HCT116 (cell line): ENCODE measurements around the gene MLEC. TPM values are rescaled to one million over a fixed set of nuclear protein-coding genes. Genes with fewer than 3 reads are reported as not detected.

Experiments used
- ATAC-seq: fragments of 200-7000 bp; cut with Tn5 transposase; 2 replicates; pipeline ENCODE4 v1.9.1; 2020; ENCODE audit warnings: mild to moderate bottlenecking, moderate library complexity
- BruUV-seq: library from RNA; stranded (reverse); fragments of 400-500 nt; replicated peaks from 2 replicates; lab custom pipeline; 2021; lab: Mats Ljungman, UMichigan
- CTCF ChIA-PET: fragments of 300-600 bp; sonication (Branson Sonifier 250); formaldehyde crosslinking; loops from one replicate; lab custom pipeline; 2021; ENCODE audit warnings: antibody characterized with exemption; lab: Charles Lee
- POLR2A ChIA-PET: fragments of 300-600, 350-600 bp; sonication (Branson Sonifier 250); formaldehyde crosslinking; loops from one replicate; lab custom pipeline; 2021; ENCODE audit warnings: antibody characterized with exemption; lab: Charles Lee
- RAD21 ChIA-PET, 2 experiments: fragments of 300-600 bp; sonication (Branson Sonifier 250); formaldehyde crosslinking; loops; one replicate each; lab custom pipeline; 2023; ENCODE audit warnings: low total read pairs in 2 of 2; ENCODE audit not compliant: uncharacterized antibody in 2 of 2, unreplicated experiment in 2 of 2, low non-redundant PET in 1 of 2; lab: Charles Lee
- DNase-seq: peaks from one replicate; pipeline ENCODE4 v3.0.0-alpha.2; 2010; ENCODE audit warnings: low read depth, low spot score
- H2AFZ ChIP-seq: fragments of 200-600 bp; shearing (Covaris generic), sonication (generic); 2 replicates; pipeline ENCODE4 v1.6.1; 2017; ENCODE audit warnings: low read depth, mixed run types, mixed read lengths, antibody characterized with exemption, low read length; ENCODE audit not compliant: poor library complexity, severe bottlenecking
- H3K27ac ChIP-seq: 2 replicates; pipeline ENCODE4 v1.5.1; 2012; ENCODE audit warnings: low read depth, low read length
- H3K27me3 ChIP-seq: fragments of 200-600 bp; sonication (generic); 2 replicates; pipeline ENCODE4 v1.6.1; 2016; ENCODE audit warnings: mixed run types, low read length, mixed read lengths; ENCODE audit not compliant: insufficient read depth
- H3K36me3 ChIP-seq, 2 experiments: fragments of 200-500 bp in 1 of 2; fragments of 200-600 bp in 1 of 2; sonication (Bioruptor generic) in 1 of 2; sonication (generic) in 1 of 2; 2 replicates each; pipeline versions ENCODE4 v1.5.1 to v1.6.1; 2014 to 2016; ENCODE audit warnings: low read length in 2 of 2, inconsistent platforms in 1 of 2, mixed read lengths in 1 of 2, mixed run types in 1 of 2; ENCODE audit not compliant: insufficient read depth in 2 of 2, control insufficient read depth in 1 of 2
- H3K4me1 ChIP-seq, 2 experiments: fragments of 200-600 bp in 1 of 2; sonication (generic) in 1 of 2; 2 replicates each; pipeline versions ENCODE4 v1.5.1 to v1.6.1; 2012 to 2017; ENCODE audit warnings: low read length in 2 of 2, inconsistent platforms in 1 of 2, mild to moderate bottlenecking in 1 of 2, mixed read lengths in 1 of 2, mixed run types in 1 of 2, moderate library complexity in 1 of 2; ENCODE audit not compliant: insufficient read depth in 2 of 2, control insufficient read depth in 1 of 2
- H3K4me2 ChIP-seq: fragments of 200-600 bp; sonication (generic); 2 replicates; pipeline ENCODE4 v1.6.1; 2017; ENCODE audit warnings: mixed run types, low read length, mixed read lengths
- H3K4me3 ChIP-seq, 2 experiments: fragments of 200-600 bp in 1 of 2; sonication (generic) in 1 of 2; replicated peaks in 1 of 2; 2 replicates each; pipeline ENCODE4 v1.5.1; 2011 to 2016; ENCODE audit warnings: low read length in 2 of 2, control low read depth in 1 of 2, low read depth in 1 of 2, mild to moderate bottlenecking in 1 of 2, mixed read lengths in 1 of 2, mixed run types in 1 of 2
- H3K79me2 ChIP-seq: fragments of 200-600 bp; sonication (generic); 2 replicates; pipeline ENCODE4 v1.6.1; 2017; ENCODE audit warnings: mild to moderate bottlenecking, mixed run types, low read length, moderate library complexity, mixed read lengths; ENCODE audit not compliant: insufficient read depth
- H3K9ac ChIP-seq: fragments of 200-600 bp; sonication (generic); 2 replicates; pipeline ENCODE4 v1.6.1; 2016; ENCODE audit warnings: low read length, mixed read lengths
- H3K9me2 ChIP-seq: fragments of 200-600 bp; sonication (generic), shearing (Covaris generic); 2 replicates; pipeline ENCODE4 v1.6.1; 2017; ENCODE audit warnings: mixed run types, mild to moderate bottlenecking, moderate library complexity; ENCODE audit not compliant: insufficient read depth
- H3K9me3 ChIP-seq, 2 experiments: fragments of 200-500 bp in 1 of 2; fragments of 200-600 bp in 1 of 2; sonication (Bioruptor generic) in 1 of 2; sonication (generic) in 1 of 2; 2 replicates each; pipeline ENCODE4 v1.6.1; 2014 to 2017; ENCODE audit warnings: low read length in 2 of 2, mixed read lengths in 2 of 2, inconsistent platforms in 1 of 2, low read depth in 1 of 2, mild to moderate bottlenecking in 1 of 2, mixed run types in 1 of 2, moderate library complexity in 1 of 2; ENCODE audit not compliant: control insufficient read depth in 1 of 2, insufficient read depth in 1 of 2
- H4K20me1 ChIP-seq: fragments of 200-600 bp; sonication (generic), shearing (Covaris generic); 2 replicates; pipeline ENCODE4 v1.6.1; 2017; ENCODE audit warnings: mixed run types, mild to moderate bottlenecking, moderate library complexity; ENCODE audit not compliant: insufficient read depth
- ATF3 ChIP-seq: IDR thresholded peaks from 2 replicates; pipeline ENCODE4 v1.6.1; 2012
- CBX3 ChIP-seq: IDR thresholded peaks from 2 replicates; pipeline ENCODE4 v1.6.1; 2012; ENCODE audit warnings: low read depth
- CEBPB ChIP-seq: IDR thresholded peaks from 2 replicates; pipeline ENCODE4 v1.6.1; 2012; ENCODE audit warnings: low read depth
- EGR1 ChIP-seq: IDR thresholded peaks from 2 replicates; pipeline ENCODE4 v1.6.1; 2012; ENCODE audit warnings: low read depth
- EZH2 ChIP-seq: fragments of 200-600 bp; sonication (generic); IDR thresholded peaks from 2 replicates; pipeline ENCODE4 v1.6.1; 2017; ENCODE audit warnings: antibody characterized with exemption, mixed run types
- EZH2phosphoT487 ChIP-seq: fragments of 200-600 bp; IDR thresholded peaks from 2 replicates; pipeline ENCODE4 v1.6.1; 2018; ENCODE audit warnings: antibody characterized with exemption, borderline replicate concordance
- FOSL1 ChIP-seq: IDR thresholded peaks from 2 replicates; pipeline ENCODE4 v1.6.1; 2012; ENCODE audit warnings: low read depth
- POLR2A ChIP-seq: IDR thresholded peaks from 2 replicates; pipeline ENCODE4 v1.7.0; 2011; ENCODE audit warnings: borderline replicate concordance; ENCODE audit not compliant: insufficient read depth, insufficient read length; ENCODE audit errors: extremely low read depth
- POLR2AphosphoS5 ChIP-seq: IDR thresholded peaks from 2 replicates; pipeline ENCODE4 v1.6.1; 2011; ENCODE audit warnings: mild to moderate bottlenecking, low read depth, low read length, moderate library complexity
- RAD21 ChIP-seq: IDR thresholded peaks from 2 replicates; pipeline ENCODE4 v1.6.1; 2012; ENCODE audit warnings: low read depth, mild to moderate bottlenecking
- REST ChIP-seq: IDR thresholded peaks from 2 replicates; pipeline ENCODE4 v1.6.1; 2012; ENCODE audit warnings: low read depth
- SIN3A ChIP-seq: IDR thresholded peaks from 2 replicates; pipeline ENCODE4 v1.6.1; 2012; ENCODE audit warnings: low read depth
- SP1 ChIP-seq: IDR thresholded peaks from 2 replicates; pipeline ENCODE4 v1.6.1; 2012; ENCODE audit warnings: low read depth
- SRF ChIP-seq: IDR thresholded peaks from 2 replicates; pipeline ENCODE4 v1.6.1; 2012; ENCODE audit warnings: low read depth
- TCF7L2 ChIP-seq: IDR thresholded peaks from 2 replicates; pipeline ENCODE4 v1.7.0; 2011; ENCODE audit warnings: borderline replicate concordance, inconsistent platforms; ENCODE audit not compliant: insufficient read depth, insufficient read length; ENCODE audit errors: extremely low read depth
- YY1 ChIP-seq: IDR thresholded peaks from 2 replicates; pipeline ENCODE4 v1.6.1; 2011; ENCODE audit warnings: low read length, low read depth, moderate library complexity, mild to moderate bottlenecking; ENCODE audit not compliant: insufficient replicate concordance; ENCODE audit errors: extremely low read depth
- ZFX ChIP-seq: fragments of 450-650 bp; IDR thresholded peaks from 2 replicates; pipeline ENCODE4 v1.6.1; 2017
- ZNF274 ChIP-seq: fragments of 200-500 bp; sonication (Bioruptor generic); IDR thresholded peaks from 2 replicates; pipeline ENCODE4 v1.6.1; 2014; ENCODE audit warnings: mild to moderate bottlenecking, low read depth, low read length, inconsistent platforms
- intact Hi-C: fragments of 100-400 bp; cut with micrococcal nuclease; formaldehyde crosslinking; loops from 2 replicates; pipeline ENCODE4 v1.10.0; 2022
- total RNA-seq: library from RNA; stranded (reverse); gene quantifications from one replicate; pipeline ENCODE4 v1.2.1, GENCODE V29; 2021; ENCODE audit not compliant: unreplicated experiment

MLEC gene
- total RNA-seq, 1 experiment from 2014 or later, result 152 TPM

GRCh38 chr12:120685522-120685921, 1.4 kb upstream of the MLEC start:
- no TSS peak for BruUV-seq
- Histone ChIP-seq H4K20me1 (peaks cover 4% of the 10 kb centered on the region; the same call in 1 of the 2 replicates), H3K9ac (peak overlapping the region; percentile 97), H3K4me1 (peaks cover 22 to 26% of the 10 kb centered on the region in 2 experiments), H3K79me2 (peaks cover 36% of the 10 kb centered on the region), H3K4me2 (peak overlapping the region; percentile 94), H3K4me3 (peak overlapping the region; percentile 84 to 92; a peak in 3 of 4 replicates), H3K27me3 (no peaks in the 10 kb centered on the region)
- intact Hi-C loops, result no loop called here
- POLR2A ChIA-PET, result no interaction called here
- RAD21 ChIA-PET, result no interaction called here
- no peak for ATAC-seq
- CTCF ChIA-PET, result no interaction called here
- no peak for TF ChIP-seq EZH2
- TF ChIP-seq, all 23 proteins: peak for 0
- no peak for DNase-seq
- Histone ChIP-seq H2AFZ (no peak overlapping the region), H3K9me2 (no peaks in the 10 kb centered on the region), H3K36me3 (no peaks in the 10 kb centered on the region), H3K27ac (peak overlapping the region; percentile 86; the same call in 1 of the 2 replicates), H3K9me3 (no peaks in the 10 kb centered on the region)

- peak overlapping the region; percentile 94 for H3K4me2 ChIP-seq
- H3K27me3 ChIP-seq, result no peaks in the 10 kb centered on the region
- peak overlapping the region; percentile 86 for H3K27ac ChIP-seq
- intact Hi-C loops, result loop anchor here (1.0 kb wide), 1 partner anchor 103 kb away; no protein-coding TSS in a partner anchor
- H2AFZ ChIP-seq, result peak overlapping the region; percentile 99
- DNase-seq (peak; percentile 96), ATAC-seq (peak; percentile 86)
- peaks cover 43% of the 10 kb centered on the region for H3K79me2 ChIP-seq
- RAD21 ChIA-PET, result no interaction called here
- H3K4me3 ChIP-seq, result peak overlapping the region; percentile 84 to 92
- POLR2A ChIA-PET, result interaction anchor here (1.0 to 1.7 kb wide), 3 partner anchors 8 to 395 kb away, joined by 3 read pairs; partner anchors contain the start of genes POP5 and RNU4-2
- H3K9me3 ChIP-seq, result no peaks in the 10 kb centered on the region
- H3K36me3 ChIP-seq, result 0 out of 4 replicates have a peak, but pooled peaks cover 0 to 1% of the 10 kb centered on the region in 2 experiments
- no peaks in the 10 kb centered on the region for H3K9me2 ChIP-seq
- H3K4me1 ChIP-seq, result peaks cover 22 to 26% of the 10 kb centered on the region in 2 experiments
- H3K9ac ChIP-seq, result peak overlapping the region; percentile 97
- CTCF ChIA-PET, result interaction anchor here (0.7 to 1.5 kb wide), 2 partner anchors 103 to 105 kb away, joined by 3 to 4 read pairs; partner anchors contain the start of gene POP5
- BruUV-seq, result no TSS peak
- peaks cover 4% of the 10 kb centered on the region; the same call in 1 of the 2 replicates for H4K20me1 ChIP-seq
- TF ChIP-seq FOSL1, result no peak
- no peak for TF ChIP-seq REST
- TF ChIP-seq CBX3, result 0 out of 2 replicates have a peak, but pooled peaks have one; percentile 8
- no peak for TF ChIP-seq SRF
- TF ChIP-seq EZH2, result no peak
- TF ChIP-seq ZFX, result no peak
- TF ChIP-seq CEBPB, result no peak
- peak; percentile 90 for TF ChIP-seq POLR2AphosphoS5
- TF ChIP-seq SP1, result peak; percentile 68
- TF ChIP-seq TCF7L2, result no peak
- no peak; the same call in 1 of the 2 replicates for TF ChIP-seq EGR1
- TF ChIP-seq EZH2phosphoT487, result no peak
- TF ChIP-seq ZNF274, result no peak
- peak; percentile 64 for TF ChIP-seq POLR2A
- TF ChIP-seq SIN3A, result peak; percentile 41
- no peak for TF ChIP-seq YY1
- TF ChIP-seq RAD21, result no peak
- no peak for TF ChIP-seq ATF3
These were observed 729 bp upstream of the MLEC start for GRCh38 chr12:120686151-120686689.
